BJ (cell line): ENCODE measurements around the gene RANBP17. TPM values are rescaled to one million over a fixed set of nuclear protein-coding genes. Genes with fewer than 3 reads are reported as not detected.
"Not testable (repeated sequence)": the region's sequence is repeated elsewhere in the genome, so short reads cannot be mapped to it uniquely, and the experiment has no call there.

Experiments used
- CTCF ChIA-PET: fragments of 350-600 bp; formaldehyde crosslinking; extraction: SDS; loops from one replicate; lab custom pipeline; 2021; ENCODE audit warnings: antibody characterized with exemption, inconsistent platforms; lab: Yijun Ruan, JAX
- POLR2A ChIA-PET: fragments of 300-600 bp; sonication (Branson Sonifier 250); formaldehyde crosslinking; extraction: SDS; loops from one replicate; lab custom pipeline; 2021; ENCODE audit warnings: antibody characterized with exemption; lab: Charles Lee
- DNase-seq: peaks from one replicate; pipeline ENCODE4 v3.0.0-alpha.2; 2011; ENCODE audit warnings: low read depth
- H3K27me3 ChIP-seq: 2 replicates; pipeline ENCODE4 v1.6.0; 2011; ENCODE audit warnings: low read length; ENCODE audit not compliant: control insufficient read depth, insufficient read depth
- H3K36me3 ChIP-seq: 2 replicates; pipeline ENCODE4 v1.5.1; 2011; ENCODE audit warnings: low read length; ENCODE audit not compliant: control insufficient read depth, insufficient read depth
- H3K4me3 ChIP-seq: 2 replicates; pipeline ENCODE4 v1.5.1; 2011; ENCODE audit warnings: low read depth, mild to moderate bottlenecking, control low read depth, low read length
- polyA plus RNA-seq: library from polyadenylated mRNA; depleted of rRNA; stranded (reverse); fragments of >200 nt; gene quantifications from 2 replicates; pipeline ENCODE4 v1.2.3, GENCODE V29; 2011
- TF ChIP-seq, protein P1 (sequence below): IDR thresholded peaks from 2 replicates; pipeline ENCODE4 v1.5.1; 2011; ENCODE audit warnings: low read depth, mild to moderate bottlenecking, control low read depth, inconsistent platforms, low read length, moderate library complexity; ENCODE audit not compliant: insufficient read depth

The RANBP17 gene
- polyA plus RNA-seq, 1 experiment = 10.5 TPM

DNA sequence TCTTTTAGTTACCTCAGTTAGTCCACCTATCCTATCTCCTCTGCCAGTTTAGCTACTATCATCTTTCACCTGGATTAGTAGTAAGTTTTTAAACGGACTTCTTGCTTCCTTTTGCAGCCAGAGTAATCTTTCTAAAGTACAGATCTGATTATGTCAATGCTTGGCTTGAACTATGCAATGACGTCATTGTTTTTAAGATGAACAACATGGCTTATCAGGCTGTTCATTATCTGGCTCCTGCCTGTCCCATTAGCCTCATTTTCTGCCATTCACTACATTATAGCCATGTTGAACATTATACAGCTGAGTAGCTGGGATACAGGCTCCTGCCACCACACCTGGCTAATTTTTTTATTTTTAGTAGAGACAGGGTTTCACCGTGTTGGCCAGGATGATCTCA, 98.7 kb downstream of the RANBP17 start:
- TF ChIP-seq, protein P1, sequence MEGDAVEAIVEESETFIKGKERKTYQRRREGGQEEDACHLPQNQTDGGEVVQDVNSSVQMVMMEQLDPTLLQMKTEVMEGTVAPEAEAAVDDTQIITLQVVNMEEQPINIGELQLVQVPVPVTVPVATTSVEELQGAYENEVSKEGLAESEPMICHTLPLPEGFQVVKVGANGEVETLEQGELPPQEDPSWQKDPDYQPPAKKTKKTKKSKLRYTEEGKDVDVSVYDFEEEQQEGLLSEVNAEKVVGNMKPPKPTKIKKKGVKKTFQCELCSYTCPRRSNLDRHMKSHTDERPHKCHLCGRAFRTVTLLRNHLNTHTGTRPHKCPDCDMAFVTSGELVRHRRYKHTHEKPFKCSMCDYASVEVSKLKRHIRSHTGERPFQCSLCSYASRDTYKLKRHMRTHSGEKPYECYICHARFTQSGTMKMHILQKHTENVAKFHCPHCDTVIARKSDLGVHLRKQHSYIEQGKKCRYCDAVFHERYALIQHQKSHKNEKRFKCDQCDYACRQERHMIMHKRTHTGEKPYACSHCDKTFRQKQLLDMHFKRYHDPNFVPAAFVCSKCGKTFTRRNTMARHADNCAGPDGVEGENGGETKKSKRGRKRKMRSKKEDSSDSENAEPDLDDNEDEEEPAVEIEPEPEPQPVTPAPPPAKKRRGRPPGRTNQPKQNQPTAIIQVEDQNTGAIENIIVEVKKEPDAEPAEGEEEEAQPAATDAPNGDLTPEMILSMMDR = no peak
- ChIA-PET CTCF (interaction anchor here (1.0 kb wide), 1 partner anchor 22 kb away, joined by 3 read pairs; no protein-coding TSS in a partner anchor), POLR2A (no interaction called here)
- no peak overlapping the region for H3K4me3 ChIP-seq
- no peaks in the 10 kb centered on the region for H3K27me3 ChIP-seq
- H3K36me3 ChIP-seq = no peaks in the 10 kb centered on the region
- DNase-seq = no peak

DNA sequence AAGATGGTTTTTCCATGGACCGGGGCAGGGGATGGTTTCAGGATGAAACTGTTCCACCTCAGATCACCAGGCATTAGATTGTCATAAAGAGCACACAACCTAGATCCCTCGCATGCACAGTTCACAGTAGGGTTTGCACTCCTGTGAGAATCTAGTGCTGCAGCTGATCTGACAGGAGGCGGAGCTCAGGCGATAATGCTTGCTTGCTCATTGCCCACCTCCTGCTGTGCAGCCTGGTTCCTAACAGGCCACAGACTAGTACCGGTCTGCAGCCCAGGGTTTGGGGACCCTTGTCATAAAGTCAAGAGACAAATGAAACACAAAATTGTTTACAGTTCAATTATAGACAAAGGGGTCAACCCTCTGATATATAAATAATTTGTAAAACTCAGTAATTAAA, 101.7 kb downstream of the RANBP17 start:
- ChIA-PET CTCF (no interaction called here), POLR2A (no interaction called here)
- Histone ChIP-seq H3K36me3 (no peaks in the 10 kb centered on the region), H3K4me3 (no peak overlapping the region), H3K27me3 (no peaks in the 10 kb centered on the region)
- no peak for DNase-seq
- TF ChIP-seq, protein P1 = no peak

DNA sequence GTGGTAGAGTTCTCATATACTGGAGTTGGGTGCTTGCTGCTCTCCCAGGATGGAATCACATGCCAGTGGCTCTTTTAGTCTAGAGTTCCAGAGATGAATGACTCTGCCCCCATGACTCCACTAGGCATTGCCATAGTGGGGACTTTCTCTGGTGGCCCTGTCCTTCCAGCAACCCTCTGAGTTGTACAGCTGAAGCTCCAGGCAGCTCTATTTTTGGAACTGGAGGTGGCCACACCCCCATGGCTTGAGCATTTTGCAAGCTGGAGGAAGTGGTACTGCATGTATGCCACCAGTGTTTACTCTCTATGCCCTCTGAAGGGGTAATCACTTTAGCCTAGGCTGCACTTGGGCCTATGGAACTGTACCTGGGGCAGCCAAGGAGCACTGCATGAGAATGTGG, 112.6 kb downstream of the RANBP17 start:
- Histone ChIP-seq H3K36me3 (no peaks in the 10 kb centered on the region; the same call in 1 of the 2 replicates), H3K4me3 (no peak overlapping the region), H3K27me3 (no peaks in the 10 kb centered on the region)
- TF ChIP-seq, protein P1 = no peak
- no peak for DNase-seq
- ChIA-PET POLR2A (no interaction called here), CTCF (no interaction called here)

DNA sequence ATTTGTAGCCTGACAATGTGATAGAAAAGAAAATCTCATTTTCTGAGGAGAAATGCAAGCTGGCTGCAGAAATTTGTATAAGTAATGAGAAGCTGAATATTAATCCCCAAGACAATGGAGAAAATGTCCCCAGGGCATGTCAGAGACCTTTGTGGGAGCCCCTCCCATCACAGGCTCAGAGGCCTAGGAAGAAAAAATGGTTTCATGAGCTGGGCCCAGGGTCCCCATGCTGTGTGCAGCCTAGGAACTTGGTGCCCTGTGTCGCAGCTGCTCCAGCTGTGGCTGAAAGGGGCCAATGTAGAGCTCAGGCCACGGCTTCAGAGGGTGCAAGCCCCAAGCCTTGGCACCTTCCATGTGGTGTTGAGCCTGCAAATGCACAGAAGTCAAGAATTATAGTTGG, 118.4 kb downstream of the RANBP17 start:
- CTCF ChIA-PET, POLR2A ChIA-PET, H3K27me3 ChIP-seq, DNase-seq, H3K36me3 ChIP-seq, H3K4me3 ChIP-seq: not testable (repeated sequence)

DNA sequence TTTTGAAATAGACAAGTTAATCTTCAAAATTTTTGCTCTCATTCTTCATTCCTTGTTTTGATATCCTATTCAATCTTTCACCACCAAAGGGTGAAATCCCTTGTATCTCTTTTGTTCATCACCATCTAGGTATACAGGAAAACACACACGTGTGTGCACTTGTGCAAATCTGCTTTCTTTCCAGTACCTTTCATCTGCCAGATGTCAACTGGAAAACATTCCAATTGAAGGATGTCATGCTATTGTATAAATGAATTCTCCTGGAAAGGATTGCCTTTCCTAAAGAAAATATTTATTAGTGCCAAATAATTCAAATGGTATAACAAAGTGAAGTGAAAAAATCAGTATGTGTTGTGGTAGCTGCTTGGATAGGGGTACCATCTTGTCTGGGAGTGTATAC, 123.7 kb downstream of the RANBP17 start:
- ChIA-PET CTCF (no interaction called here), POLR2A (no interaction called here)
- Histone ChIP-seq H3K27me3 (no peaks in the 10 kb centered on the region), H3K36me3 (no peaks in the 10 kb centered on the region), H3K4me3 (no peak overlapping the region)
- TF ChIP-seq, protein P1 = no peak
- no peak for DNase-seq

DNA sequence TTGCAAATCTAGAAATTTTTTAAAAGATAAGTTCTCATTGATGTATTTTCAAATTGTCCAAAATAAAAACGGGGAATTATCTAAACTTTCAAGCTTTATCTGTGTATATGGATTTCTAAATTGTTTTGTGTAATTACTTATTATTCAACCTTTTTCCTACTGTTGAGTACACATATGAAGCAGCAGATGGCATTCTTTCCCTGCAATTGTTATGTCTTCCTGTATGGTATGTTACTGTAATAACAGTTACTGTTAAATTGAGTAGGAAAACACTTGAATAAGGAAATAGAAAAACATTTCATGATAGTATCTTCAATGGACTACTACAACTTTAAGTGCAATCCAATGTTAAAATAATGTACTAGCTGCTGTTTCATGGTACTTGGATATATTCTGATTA, 124.8 kb downstream of the RANBP17 start:
- CTCF ChIA-PET = interaction anchor here (0.7 kb wide), 1 partner anchor 27 kb away, joined by 3 read pairs; no protein-coding TSS in a partner anchor
- POLR2A ChIA-PET = no interaction called here
- Histone ChIP-seq H3K4me3 (no peak overlapping the region), H3K27me3 (no peaks in the 10 kb centered on the region), H3K36me3 (no peaks in the 10 kb centered on the region)
- TF ChIP-seq, protein P1 = no peak
- no peak for DNase-seq
